SHP77 (cell line): ENCODE results near the gene DDX24.
"Not testable (repeated sequence)": the region's sequence is repeated elsewhere in the genome, so short reads cannot be mapped to it uniquely, and the experiment has no call there.

Source experiments
- DNase-seq, 2 experiments: peaks; one replicate each; lab custom pipeline; 2025; lab: John Stamatoyannopoulos, UW

Gene DDX24

GRCh38 chr14:94081386-94081820 is 401 bp upstream of the DDX24 start:
- no peak for DNase-seq

GRCh38 chr14:94079891-94080620 is 946 bp downstream of the DDX24 start:
- no peak for DNase-seq

DNA sequence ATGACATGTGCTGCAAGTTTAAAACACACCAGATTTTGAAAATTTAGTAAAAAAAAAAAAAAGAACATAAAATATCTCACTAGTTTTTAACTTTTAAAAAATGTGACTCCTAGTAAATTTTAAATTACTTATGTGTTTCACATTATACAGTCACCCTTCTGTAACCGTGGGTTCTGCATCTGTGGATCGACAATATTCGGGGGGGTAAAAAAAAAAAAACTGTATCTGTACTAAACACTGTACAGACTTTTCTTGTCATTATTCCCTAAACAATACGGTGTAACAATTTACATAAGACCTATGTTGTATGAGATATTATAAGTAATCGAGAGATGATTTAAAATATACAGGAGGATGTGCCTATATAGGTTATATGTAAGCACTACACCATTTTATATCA is 3.2 kb downstream of the DDX24 start:
- no peak for DNase-seq

DNA sequence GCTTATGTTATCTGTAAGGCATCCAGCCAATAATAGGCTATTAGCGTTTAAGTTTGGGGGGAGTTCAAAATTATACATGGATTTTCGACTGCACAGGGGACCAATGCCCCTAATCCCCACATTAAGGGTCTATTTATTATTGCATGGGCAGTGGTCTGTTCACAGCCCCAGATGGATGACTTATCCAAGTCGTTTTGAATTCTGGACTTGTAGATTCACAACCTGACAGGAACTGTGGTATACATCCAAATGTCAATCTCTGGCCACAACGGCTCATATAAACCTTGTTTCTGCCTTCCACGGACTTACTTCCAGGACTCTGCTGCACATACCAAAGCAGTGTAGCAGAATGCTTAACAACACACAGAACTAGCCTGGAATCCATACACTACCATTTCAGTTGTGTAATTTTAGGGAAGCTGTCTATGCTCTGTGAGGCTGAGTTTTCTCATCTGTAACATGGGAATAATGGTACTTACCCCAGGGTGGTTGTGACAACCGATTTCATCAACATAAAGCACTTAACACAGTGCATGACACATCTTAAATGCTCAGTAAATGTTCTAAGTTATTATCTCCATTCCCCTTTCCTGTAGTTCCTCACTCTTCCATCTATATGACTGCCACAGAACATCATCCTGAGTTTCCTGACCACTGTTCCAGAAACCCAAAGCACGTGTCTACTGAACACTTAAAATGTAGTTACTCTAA is 3.7 kb downstream of the DDX24 start:
- DNase-seq, result no peak

DNA sequence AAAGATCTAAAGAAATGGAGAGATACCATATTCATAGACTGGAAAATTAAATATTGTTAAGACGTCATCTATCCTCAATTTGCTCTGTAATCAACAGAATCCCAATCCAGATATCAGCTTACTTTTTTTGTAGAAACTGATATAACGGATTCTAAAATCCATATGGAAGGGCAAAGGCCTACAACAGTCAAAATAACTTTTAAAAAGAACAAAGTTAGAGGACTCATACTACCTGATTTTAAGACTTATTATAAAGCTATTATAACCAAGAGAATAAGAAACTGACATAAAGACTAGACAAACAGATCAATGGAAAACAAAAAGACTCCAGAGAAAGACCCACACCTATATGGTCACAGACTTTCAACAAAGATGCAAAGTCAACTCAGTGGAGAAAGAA is 6.0 kb downstream of the DDX24 start:
- no peak for DNase-seq

DNA sequence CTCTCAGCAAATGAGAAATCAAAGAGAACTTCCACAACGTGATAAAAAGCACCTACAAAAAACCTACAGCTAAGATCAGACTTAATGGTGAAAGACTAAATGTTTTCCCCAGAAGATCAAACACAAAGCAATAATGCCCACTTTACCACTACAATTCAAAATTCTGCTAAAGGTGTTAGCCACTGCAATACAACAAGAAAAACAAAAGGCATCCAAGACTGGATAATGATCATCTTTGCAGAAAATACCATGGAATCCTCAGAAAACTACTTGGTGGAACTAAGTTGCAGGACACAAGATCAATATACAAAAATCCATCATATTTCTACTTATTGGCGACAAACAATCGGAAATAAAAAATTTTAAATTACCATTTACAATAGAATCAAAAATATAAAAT is 6.5 kb downstream of the DDX24 start:
- no peak for DNase-seq

- not testable (repeated sequence) for DNase-seq
These were observed 8.9 kb downstream of the DDX24 start for GRCh38 chr14:94072076-94072475.

DNA sequence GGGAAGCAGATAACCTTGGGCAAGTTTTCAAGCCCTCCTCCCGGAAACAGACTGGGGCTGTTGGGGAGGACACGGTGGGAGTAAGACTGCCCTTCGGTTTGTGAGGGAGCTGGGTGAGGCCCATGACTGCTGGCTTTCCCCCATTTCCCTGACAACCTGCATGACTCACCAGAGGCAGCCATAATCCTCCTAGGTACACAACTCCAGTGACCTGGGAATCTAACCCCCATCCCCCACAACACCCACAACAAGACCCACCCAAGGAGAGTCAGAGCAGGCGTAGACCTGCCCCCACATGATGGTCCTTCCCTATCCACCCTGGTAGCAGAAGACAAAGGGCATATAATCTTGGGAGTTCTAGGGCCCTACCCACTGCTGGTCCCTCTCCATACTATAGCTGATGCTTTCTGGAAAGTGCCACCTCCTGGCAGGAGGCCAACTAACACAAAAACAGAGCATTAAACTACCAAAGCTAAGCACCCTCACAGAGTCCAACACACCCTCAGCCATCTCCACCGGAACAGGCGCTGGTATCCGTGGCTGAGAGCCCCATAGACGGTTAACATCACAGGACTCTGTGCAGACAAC is 14.8 kb downstream of the DDX24 start:
- DNase-seq, result peak; percentile 32 to 73

DNA sequence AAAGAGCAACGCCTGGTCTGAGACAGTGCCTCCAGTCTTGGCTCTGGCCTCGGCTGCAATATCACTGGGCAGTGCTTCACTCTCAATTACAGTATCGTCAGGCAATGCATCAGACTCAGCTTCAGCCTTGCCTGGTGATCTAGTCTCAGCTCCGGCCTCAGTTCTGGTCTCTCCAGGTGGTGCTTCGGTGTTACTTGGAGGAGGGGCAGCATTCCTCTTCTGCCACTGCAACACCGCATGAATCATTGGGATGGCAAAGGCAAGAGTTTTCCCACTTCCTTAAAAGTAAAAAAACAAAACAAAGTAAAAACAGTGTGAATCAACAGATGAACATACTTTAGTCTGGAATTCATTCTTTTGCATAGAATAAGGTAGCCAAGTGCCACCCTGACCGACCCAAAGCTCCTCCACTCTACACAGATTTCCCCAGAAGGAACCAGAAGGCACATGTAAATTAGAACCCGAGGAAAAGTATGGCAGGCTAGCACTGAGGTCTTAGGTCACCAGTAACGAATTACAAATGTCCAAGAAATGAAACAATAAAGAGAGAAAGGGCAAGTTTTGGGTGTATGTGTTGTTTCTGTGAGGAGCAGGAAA is 18.6 kb downstream of the DDX24 start:
- no peak for DNase-seq

DNA sequence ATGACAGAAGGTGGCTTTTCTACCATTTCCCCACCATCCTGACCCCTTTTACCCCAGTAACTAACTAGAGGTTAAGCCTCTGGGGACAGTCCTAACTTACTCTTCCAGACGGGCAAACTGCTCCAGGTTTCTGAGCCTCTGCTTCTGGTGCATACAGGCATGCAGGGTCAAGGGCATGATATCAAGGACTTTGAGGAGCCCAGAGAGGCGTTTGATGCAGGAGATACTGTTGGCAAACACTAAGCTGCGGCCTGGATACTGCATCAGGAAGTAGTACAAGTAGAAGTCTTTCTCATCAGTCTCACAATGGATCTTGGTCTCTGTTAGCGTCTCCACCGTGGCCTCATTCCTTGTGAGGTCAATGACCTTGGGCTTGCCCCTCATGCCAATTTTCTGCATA is 21.0 kb downstream of the DDX24 start:
- DNase-seq, result no peak

- no peak for DNase-seq
These were observed 22.3 kb downstream of the DDX24 start for GRCh38 chr14:94058674-94059138.

GRCh38 chr14:94058128-94058673 is 22.8 kb downstream of the DDX24 start:
- DNase-seq, result no peak

DNA sequence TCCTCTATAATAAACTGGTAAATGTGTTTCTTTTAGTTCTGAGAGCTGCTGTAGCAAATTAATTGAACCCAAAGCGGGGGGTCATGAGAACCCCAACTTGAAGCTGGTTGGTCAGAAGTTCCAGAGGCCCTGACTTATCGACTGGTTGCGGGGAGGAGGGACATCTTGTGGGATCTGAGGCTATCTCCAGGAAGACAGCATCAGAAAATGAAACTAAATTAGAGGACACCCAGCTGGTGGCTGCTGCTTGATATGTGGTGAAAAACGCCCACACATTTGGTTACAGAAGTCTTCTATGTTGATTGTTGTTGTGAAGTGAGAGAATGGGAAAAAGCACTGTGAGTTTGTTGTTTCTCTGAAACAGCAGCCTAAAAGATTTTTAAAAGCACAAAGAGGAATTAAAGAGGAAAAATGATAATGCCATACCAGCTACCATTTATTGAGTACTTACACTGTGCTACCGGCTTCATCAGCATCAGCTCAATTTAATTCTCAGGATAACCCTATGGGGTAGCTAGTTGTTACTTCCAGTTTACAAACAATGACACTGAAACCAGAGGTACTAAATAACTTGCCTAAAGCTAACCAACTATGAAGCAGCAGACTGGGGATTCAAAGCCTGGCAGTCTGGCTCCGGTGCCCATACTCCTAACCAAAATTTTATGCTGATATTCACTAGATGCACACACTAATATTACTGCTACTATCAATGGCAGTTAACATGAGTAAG is 24.3 kb downstream of the DDX24 start:
- DNase-seq, result no peak

- no peak for DNase-seq
These were observed 26.1 kb downstream of the DDX24 start for GRCh38 chr14:94054936-94055335.

- no peak for DNase-seq
These were observed 26.6 kb downstream of the DDX24 start for GRCh38 chr14:94054401-94054800.

DNA sequence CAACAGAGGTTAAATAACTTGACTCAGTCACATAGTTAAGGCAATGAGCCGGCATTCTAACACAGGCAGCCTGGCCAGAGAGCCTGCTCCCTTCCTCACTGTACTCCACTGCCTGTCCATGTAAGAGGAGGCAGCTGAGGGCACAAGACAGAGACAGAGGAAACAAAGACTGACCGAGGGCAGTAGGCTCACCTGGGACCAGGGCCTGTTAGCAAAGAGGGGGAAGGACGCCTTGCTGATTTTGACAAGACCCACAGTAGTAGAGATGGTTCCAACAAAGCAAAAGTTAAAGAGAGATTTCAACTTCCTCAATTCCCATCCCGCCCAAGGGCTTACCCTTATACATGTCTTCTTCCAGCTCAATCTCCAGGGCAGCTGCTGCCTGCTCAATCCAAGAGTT is 28.3 kb downstream of the DDX24 start:
- DNase-seq, result no peak

DNA sequence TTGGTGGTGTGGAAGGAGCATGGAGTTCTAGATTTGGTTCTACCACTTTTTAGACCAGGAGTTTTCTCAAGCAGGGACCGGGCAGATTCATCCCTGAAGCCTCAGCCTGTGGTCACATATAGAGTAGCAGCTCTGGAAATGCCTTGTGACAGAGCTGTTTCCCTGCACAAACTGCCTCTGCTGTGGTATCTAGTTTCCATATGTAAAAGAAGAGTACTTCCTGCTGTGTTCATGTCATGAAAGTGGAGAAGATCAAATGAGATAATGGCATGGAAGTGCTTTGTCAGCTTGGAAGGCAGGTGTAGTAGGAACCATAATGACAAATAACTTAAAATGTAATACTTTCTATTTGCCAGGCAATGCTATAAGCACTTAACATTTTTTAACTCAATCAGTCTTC is 28.8 kb downstream of the DDX24 start:
- DNase-seq, result no peak

DNA sequence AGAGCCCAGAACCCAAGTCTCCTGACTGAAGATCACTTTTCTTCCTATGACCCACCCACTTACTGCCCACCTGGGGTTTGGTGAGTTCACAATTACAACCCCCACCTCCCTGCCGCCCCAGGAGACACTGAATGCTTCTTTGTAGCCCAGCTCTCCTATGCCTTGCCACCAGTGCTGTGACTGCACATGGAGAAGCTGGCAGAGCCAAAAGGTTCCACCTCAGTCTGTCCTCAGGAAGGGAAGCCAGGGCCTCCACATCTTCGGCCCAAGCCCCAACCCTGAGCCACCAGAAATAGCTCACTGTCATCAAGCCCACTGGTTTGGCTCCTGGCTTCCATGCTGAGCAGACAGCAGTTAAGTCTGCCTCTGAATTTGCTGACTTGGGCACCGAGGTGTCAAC is 29.2 kb downstream of the DDX24 start:
- no peak for DNase-seq

- no peak for DNase-seq
These were observed 29.9 kb downstream of the DDX24 start for GRCh38 chr14:94051115-94051514.

DNA sequence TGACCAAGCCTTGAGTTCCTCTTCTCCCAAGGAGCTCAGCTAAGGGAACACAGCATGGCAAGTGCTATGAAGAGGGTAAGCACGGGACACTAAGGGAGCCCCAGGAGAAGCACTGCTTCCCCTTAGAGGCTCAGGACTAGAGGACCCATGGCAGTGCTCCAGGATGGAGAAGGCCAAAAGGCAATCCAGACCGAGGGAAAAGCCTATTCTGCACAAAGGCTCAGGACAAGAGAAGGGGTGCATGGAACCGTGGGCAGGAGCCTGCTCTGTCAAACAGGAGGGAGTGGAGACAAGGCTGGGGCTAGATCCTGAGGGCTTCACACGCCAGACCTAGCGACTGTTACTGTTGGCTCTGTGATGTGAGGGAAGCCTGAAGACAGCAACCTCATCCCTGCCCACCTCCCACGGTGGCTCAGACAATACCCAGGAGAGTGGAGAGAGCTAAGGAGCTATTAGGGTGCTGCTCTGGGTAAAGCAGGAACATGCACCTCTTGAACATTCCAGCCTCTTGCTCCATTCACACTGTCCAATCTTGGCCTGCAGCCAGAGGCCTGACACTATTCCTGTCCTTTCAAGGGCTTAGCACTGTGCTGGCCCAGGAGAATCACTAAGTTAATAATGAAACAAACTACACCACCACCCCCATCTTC is 30.6 kb downstream of the DDX24 start:
- no peak for DNase-seq

DNA sequence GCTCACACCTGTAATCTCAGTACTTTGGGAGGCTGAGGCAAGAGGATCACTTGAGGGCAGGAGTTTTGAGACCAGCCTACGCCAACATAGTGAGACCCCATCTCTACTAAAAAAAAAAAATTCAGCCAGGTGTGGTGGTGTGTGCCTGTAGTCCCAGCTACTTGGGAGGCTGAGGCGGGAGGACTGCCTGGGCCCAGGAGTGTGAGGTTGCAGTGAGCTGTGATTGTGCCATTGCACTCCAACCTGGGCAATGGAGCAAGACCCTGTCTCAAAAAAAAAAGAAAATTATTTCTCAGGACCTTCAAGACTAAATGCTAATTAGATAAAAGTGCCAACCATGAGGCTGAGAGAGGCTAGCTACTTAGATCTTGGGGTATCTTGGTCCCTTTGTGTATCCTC is 31.4 kb downstream of the DDX24 start:
- no peak for DNase-seq
